Large intestine (tissue), 3 donors: Measurements from ENCODE around the gene KRTAP10-6. TPM values are rescaled to one million over a fixed set of nuclear protein-coding genes. Genes with fewer than 3 reads are reported as not detected.
"Not testable (repeated sequence)": the region's sequence is repeated elsewhere in the genome, so short reads cannot be mapped to it uniquely, and the experiment has no call there.

Source experiments
- DNase-seq, 2 donors: peaks; one replicate each; pipeline versions ENCODE4 v3.0.0 to v3.0.0-alpha.2; 2013
- H3K27ac ChIP-seq: one replicate; pipeline ENCODE4 v1.5.1; 2013; ENCODE audit warnings: low read length
- H3K27me3 ChIP-seq: 2 replicates; pipeline ENCODE4 v1.6.1; 2013; ENCODE audit warnings: low read length; ENCODE audit not compliant: control insufficient read depth, insufficient read depth
- H3K36me3 ChIP-seq: 2 replicates; pipeline ENCODE4 v1.6.1; 2013; ENCODE audit warnings: low read length; ENCODE audit not compliant: control insufficient read depth, insufficient read depth
- H3K4me1 ChIP-seq: one replicate; pipeline ENCODE4 v1.6.1; 2013; ENCODE audit warnings: low read length; ENCODE audit not compliant: control insufficient read depth, insufficient read depth
- H3K4me3 ChIP-seq: one replicate; pipeline ENCODE4 v1.5.1; 2013; ENCODE audit warnings: low read length
- H3K9me3 ChIP-seq: one replicate; pipeline ENCODE4 v1.6.1; 2013; ENCODE audit warnings: mild to moderate bottlenecking, low read depth, low read length, moderate library complexity; ENCODE audit not compliant: control insufficient read depth
- WGBS: methylation state at CpG from one replicate; pipeline ENCODE4 v1.1.5; 2013; ENCODE audit warnings: low lambda C conversion rate; ENCODE audit not compliant: insufficient coverage; 5-methylcytosine and 5-hydroxymethylcytosine counted together
- polyA plus RNA-seq: library from polyadenylated mRNA; unstranded; fragments of 120-200 nt; gene quantifications from one replicate; pipeline ENCODE4 v1.2.1, GENCODE V29; 2013

KRTAP10-6 gene
- polyA plus RNA-seq, 1 donor, result not detected

DNA sequence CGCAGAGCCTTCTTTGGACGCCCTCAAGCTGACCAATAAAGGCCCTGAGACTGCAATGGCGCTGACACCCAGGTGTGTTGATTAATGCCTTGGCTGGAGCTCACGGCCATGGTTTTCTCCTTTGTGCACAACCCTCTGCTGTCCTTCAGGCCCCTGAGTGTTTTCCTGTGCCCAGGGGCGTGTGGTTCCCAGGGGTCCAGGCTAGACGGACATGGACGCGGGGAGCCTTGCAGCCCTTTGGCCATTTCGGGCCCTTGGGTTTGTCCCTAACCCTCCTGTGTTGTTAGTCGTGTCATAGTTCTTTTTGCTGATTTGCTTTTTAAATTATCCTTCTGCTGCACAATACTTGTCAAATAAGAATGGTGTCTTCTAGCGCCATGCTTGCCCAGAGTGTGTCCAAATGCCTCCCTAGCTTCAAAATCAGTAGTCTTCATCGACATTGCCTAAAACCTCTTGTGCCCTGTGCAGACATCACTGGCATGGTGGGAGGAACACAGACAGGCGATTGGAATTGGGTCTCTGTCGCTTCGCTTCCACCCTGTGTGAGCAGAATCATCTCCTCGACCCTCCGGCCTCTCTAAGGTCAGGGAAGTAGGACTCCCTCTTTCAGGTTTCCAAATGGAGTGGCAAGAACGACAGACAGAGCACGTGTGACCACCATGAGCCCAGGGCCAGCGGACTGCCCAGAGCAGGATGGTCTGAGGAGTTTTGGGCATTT, 16.8 kb downstream of the KRTAP10-6 start:
- WGBS, result 100% methylated on average over 2 of the region's 20 CpGs
- no peak for DNase-seq

DNA sequence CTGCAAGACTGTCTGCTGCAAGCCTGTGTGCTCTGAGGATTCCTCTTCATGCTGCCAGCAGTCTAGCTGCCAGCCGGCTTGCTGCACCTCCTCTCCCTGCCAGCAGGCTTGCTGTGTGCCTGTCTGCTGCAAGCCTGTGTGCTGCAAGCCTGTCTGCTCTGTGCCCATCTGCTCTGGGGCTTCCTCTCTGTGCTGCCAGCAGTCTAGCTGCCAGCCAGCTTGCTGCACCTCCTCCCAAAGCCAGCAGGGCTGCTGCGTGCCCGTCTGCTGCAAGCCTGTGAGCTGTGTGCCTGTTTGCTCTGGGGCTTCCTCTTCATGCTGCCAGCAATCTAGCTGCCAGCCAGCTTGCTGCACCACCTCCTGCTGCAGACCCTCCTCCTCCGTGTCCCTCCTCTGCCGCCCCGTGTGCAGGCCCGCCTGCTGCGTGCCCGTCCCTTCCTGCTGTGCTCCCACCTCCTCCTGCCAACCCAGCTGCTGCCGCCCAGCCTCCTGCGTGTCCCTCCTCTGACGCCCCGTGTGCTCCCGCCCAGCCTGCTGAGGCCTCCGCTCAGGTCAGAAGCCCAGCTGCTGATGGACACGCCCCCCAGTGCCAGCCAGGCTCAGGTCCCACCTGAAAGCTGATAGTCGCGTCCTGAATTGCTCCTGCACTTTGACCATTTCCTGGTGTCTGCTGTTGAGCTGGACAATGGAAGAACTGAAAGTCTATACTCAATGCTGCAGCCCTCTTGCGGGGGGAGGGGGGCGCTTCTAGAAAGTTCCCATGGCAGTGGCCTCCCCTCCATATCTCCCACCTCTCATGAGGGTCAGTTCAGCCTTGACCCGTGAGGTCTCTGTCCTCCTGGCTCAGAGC, 17.6 kb downstream of the KRTAP10-6 start:
- H3K36me3 ChIP-seq, result no peaks in the 10 kb centered on the region
- H3K9me3 ChIP-seq, result peaks cover 17% of the 10 kb centered on the region
- DNase-seq, result peak; percentile 78 to 81
- no peak overlapping the region for H3K27ac ChIP-seq
- H3K4me1 ChIP-seq, result peaks cover 3% of the 10 kb centered on the region
- H3K4me3 ChIP-seq, result no peak overlapping the region
- WGBS, result no CpG with 5 or more reads among the region's 21 CpGs
- H3K27me3 ChIP-seq, result no peaks in the 10 kb centered on the region

More for the DNA sequence above, 16.8 kb downstream of the KRTAP10-6 start:
- no peaks in the 10 kb centered on the region for H3K36me3 ChIP-seq
- H3K4me1 ChIP-seq, result peaks cover 3% of the 10 kb centered on the region
- H3K27me3 ChIP-seq, result no peaks in the 10 kb centered on the region
- no peak overlapping the region for H3K27ac ChIP-seq
- no peak overlapping the region for H3K4me3 ChIP-seq
- peaks cover 21% of the 10 kb centered on the region for H3K9me3 ChIP-seq

DNA sequence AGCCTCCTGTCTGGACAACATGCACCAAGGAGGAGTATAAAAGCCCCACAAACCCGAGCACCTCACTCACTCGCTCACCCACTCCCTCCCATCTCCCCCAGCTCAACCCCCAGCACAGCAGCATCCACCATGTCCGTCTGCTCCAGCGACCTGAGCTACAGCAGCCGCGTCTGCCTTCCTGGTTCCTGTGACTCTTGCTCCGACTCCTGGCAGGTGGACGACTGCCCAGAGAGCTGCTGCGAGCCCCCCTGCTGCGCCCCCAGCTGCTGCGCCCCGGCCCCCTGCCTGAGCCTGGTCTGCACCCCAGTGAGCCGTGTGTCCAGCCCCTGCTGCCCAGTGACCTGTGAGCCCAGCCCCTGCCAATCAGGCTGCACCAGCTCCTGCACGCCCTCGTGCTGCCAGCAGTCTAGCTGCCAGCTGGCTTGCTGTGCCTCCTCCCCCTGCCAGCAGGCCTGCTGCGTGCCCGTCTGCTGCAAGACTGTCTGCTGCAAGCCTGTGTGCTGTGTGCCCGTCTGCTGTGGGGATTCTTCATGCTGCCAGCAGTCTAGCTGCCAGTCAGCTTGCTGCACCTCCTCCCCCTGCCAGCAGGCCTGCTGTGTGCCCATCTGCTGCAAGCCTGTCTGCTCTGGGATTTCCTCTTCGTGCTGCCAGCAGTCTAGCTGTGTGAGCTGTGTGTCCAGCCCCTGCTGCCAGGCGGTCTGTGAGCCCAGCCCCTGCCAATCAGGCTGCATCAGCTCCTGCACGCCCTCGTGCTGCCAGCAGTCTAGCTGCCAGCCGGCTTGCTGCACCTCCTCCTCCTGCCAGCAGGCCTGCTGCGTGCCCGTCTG, 18.5 kb downstream of the KRTAP10-6 start, which contains the start of gene KRTAP10-4:
KRTAP10-4 (plus strand) TSS at position 100 of the 827 bp plus-strand sequence; CDS start at position 130, 30 bp downstream.
- not testable (repeated sequence) for H3K4me3 ChIP-seq, DNase-seq, H3K36me3 ChIP-seq, H3K4me1 ChIP-seq, H3K27me3 ChIP-seq, H3K27ac ChIP-seq
- no CpG with 5 or more reads among the region's 25 CpGs for WGBS
- H3K9me3 ChIP-seq, result peaks cover 12% of the 10 kb centered on the region

DNA sequence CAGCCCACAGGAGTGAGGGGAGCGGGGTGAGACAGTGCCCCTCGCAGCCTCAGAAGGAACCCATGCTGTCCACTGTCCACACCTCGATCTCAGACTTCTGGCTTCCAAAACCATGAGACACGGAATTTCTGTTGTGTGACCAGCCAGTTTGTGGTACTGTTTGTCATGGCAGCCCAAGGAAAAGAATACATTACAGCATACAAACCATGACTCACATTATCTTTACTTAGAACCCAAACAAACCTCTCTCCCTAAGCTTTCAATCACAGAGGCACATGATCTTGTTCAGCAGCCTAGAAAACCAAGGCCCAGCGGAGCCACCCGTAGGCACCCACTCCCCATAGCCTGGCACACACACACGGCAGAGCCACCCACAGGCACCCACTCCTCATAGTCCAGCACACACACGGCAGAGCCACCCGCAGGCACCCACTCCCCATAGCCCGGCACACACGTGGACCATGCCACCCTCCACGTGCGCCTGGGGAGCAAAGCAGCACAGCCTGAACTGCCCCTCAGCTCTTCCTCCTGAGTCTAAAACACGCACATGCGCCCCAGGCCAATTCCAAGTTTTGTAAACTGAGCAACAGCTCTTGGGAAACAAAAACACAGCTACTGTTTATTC, 19.2 kb downstream of the KRTAP10-6 start:
- peaks cover 3% of the 10 kb centered on the region for H3K4me1 ChIP-seq
- DNase-seq, result no peak
- H3K4me3 ChIP-seq, result no peak overlapping the region
- H3K36me3 ChIP-seq, result no peaks in the 10 kb centered on the region
- H3K27me3 ChIP-seq, result no peaks in the 10 kb centered on the region
- H3K9me3 ChIP-seq, result peaks cover 6% of the 10 kb centered on the region
- no peak overlapping the region for H3K27ac ChIP-seq
- WGBS, result no CpG with 5 or more reads among the region's 15 CpGs

DNA sequence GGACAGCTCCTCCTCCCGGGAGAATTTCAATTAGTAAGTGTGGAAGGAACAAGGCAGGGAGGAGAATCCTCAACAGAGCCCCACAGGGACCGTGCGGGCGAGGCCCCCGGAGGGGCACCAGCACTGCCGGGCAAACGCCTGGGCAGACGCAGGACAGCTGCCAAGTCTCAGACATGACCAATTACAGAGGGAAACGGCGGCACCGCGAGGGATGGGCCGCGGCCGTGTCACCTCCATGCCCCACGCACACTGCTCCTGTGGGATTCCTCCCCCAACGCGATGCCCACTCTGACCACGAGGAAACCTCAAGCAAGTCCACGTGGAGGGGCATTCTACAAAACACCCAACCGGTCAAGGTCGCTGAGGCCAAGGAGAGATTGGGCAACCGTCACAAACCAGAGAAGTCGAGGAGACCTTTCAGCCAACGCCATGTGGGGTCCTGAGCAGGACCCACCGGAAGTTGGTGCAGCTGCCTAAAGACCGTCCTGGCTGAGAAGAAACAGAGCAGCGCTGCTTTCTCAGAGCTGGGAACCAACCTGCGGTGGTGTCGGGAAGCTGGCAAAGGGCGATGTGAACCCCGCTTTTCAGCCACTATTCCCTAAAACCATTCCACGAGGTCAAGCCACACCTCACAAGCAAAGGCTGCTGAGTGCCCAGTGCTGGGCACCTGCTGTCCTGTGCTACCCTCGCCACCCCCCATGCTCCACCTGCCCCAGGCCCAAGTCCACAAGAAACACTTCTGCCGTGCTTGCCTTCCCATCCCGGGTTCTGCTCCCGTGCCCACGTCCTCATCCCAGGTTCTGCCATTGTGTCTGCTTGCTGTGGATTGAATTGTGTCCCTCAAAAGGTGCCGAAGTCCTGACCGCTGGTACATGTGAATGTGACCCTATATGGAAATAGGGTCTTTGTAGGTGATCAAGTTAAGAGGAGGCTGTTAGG, 20.2 kb downstream of the KRTAP10-6 start:
- no peak for DNase-seq
- no CpG with 5 or more reads among the region's 40 CpGs for WGBS
- Histone ChIP-seq H3K27ac (no peak overlapping the region), H3K36me3 (no peaks in the 10 kb centered on the region), H3K4me1 (peaks cover 3% of the 10 kb centered on the region), H3K9me3 (peaks cover 6% of the 10 kb centered on the region), H3K4me3 (no peak overlapping the region), H3K27me3 (no peaks in the 10 kb centered on the region)

DNA sequence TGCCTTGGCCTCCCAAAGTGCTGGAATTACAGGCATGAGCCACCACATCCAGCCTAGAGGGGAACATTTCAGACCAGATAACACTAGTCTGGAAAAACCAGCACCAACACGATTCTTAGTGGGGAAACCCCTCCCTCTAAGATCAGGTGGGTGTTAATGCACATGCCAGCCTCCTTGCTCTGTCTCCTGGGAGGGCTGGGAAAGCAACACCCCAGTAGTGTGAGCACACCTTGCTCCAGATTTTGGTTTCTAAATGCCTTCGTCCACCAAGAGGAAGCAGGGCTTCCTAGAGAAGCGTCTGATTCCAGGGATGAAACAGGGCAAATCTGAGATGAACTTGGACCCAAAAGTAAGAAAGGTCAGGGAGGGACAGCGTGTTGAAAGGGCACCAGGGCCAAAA, 21.0 kb downstream of the KRTAP10-6 start:
- Histone ChIP-seq H3K36me3 (no peaks in the 10 kb centered on the region), H3K4me1 (peaks cover 3% of the 10 kb centered on the region), H3K27ac (no peak overlapping the region), H3K9me3 (peaks cover 6% of the 10 kb centered on the region), H3K27me3 (no peaks in the 10 kb centered on the region), H3K4me3 (no peak overlapping the region)
- 100% methylated on average over 1 of the region's 4 CpGs for WGBS
- DNase-seq, result no peak

DNA sequence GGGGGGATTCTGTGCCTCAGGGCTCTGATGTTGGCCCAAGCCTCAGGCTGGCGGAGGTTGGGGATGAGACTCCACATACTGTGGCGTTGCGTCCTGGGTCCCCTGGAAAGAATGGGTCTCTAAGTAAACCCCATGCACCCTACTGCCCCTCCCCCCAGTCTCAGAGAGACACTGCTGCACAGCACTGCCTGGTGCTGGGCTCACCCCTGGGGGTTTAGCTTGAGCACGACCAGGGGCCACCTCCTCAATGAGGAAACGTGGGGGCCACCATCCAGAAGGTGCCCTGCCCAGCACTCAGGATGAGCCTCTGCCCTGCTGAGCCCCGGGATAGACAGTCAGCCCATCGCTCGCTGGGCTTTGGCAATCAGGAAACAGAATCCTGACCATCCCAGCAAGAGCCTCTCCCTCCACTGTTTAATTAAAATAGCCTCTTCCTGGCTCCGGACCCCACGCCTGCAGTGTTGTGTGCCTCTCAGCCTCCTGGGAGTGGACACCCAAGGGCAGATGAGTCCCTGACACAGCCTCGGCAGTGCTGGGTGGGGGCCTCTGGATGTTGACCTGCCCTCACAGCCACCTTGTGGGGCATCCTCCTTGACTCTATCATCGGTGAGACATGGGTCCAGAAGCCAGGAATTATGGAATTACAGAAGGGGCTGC, 22.3 kb downstream of the KRTAP10-6 start:
- no peak overlapping the region for H3K4me3 ChIP-seq
- H3K27me3 ChIP-seq, result no peaks in the 10 kb centered on the region
- H3K4me1 ChIP-seq, result peaks cover 3% of the 10 kb centered on the region
- no peaks in the 10 kb centered on the region for H3K36me3 ChIP-seq
- peaks cover 6% of the 10 kb centered on the region for H3K9me3 ChIP-seq
- DNase-seq, result no peak
- WGBS, result no CpG with 5 or more reads among the region's 12 CpGs
- H3K27ac ChIP-seq, result no peak overlapping the region

DNA sequence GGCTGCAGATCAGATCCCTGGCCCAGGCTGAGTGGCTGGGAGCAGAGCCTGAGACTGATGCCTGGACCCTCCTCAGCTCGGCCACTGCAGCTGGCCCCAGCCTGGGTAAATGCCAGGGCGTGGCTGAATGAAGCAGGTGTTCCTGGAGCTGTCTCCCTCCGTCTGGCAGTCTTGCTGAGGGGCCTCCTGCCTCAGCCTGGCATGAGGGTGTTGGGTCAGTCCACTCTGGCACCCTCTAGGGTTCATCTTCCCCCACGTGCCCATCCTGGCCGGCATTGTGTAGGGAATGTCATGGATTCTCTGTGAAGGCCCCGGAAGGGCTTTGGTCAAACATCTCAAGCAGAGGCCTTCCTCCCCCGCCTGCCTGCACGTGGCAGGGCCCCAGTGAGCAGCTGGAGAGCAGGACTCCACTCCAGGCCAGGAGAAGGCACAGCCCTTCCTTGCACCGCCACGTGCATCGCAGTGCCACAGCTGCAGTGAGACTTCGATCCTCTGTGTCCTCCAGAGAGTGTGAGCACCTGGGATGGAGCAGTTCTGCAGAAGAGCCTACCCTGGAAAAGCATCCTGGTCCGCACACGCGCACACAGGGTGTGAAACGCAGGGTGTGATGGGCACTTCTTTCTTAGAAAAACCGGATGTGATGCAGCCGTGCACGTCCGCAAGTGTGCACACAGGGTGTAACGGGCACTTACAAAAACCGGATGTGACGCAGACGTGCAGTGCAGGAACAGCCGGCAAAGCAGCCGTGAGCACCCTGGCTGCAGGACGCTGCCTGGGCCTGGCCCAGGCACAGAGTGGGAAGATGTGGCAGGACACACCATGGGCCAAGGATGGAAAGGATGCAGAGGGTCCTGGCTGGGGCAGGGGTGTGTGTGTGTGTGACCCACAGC, 23.4 kb downstream of the KRTAP10-6 start:
- H3K27ac ChIP-seq, result no peak overlapping the region
- WGBS, result 89% methylated on average over 4 of the region's 27 CpGs
- DNase-seq, result no peak

More for the DNA sequence above, 23.4 kb downstream of the KRTAP10-6 start:
- H3K9me3 ChIP-seq, result peaks cover 6% of the 10 kb centered on the region
- H3K36me3 ChIP-seq, result no peaks in the 10 kb centered on the region
- no peak overlapping the region for H3K4me3 ChIP-seq
- H3K27me3 ChIP-seq, result no peaks in the 10 kb centered on the region
- H3K4me1 ChIP-seq, result no peaks in the 10 kb centered on the region
